Measurements from ENCODE around the gene SNX5.

GRCh38 chr20:17952692-17953684 lies 15.6 kb downstream of the SNX5 start:
- TF ChIP-seq CTCF (IDR thresholded peaks at IDR 0.05) (no peak), ZFX (IDR thresholded peaks at IDR 0.05; ENCODE audit: borderline replicate concordance) (no peak)
